GM23338 (cell line): ENCODE data around the gene UBE2E2. TPM values are rescaled to one million over a fixed set of nuclear protein-coding genes. Genes with fewer than 3 reads are reported as not detected.

Experiments
- ATAC-seq: fragments of 200-7000 bp; cut with Tn5 transposase; 3 replicates; pipeline ENCODE4 v1.9.1; 2020
- DNase-seq: peaks from one replicate; pipeline ENCODE4 v3.0.0-alpha.2; 2015; ENCODE audit warnings: low spot score
- H2AFZ ChIP-seq: fragments of 200-600 bp; sonication (generic); 2 replicates; pipeline ENCODE4 v1.8.0; 2016; ENCODE audit warnings: antibody characterized with exemption, mild to moderate bottlenecking, moderate library complexity
- H3F3A ChIP-seq: fragments of 200-600 bp; sonication (generic); replicated peaks from 2 replicates; pipeline ENCODE4 v1.8.0; 2017; ENCODE audit warnings: antibody characterized with exemption, mixed run types, low read depth
- H3K27ac ChIP-seq: fragments of 200-600 bp; sonication (generic); 2 replicates; pipeline ENCODE4 v1.6.1; 2016; ENCODE audit warnings: low read depth
- H3K27me3 ChIP-seq: fragments of 200-600 bp; sonication (generic); 2 replicates; pipeline ENCODE4 v1.8.0; 2016; ENCODE audit warnings: mild to moderate bottlenecking, mixed run types, moderate library complexity; ENCODE audit not compliant: insufficient read depth
- H3K36me3 ChIP-seq: fragments of 200-600 bp; sonication (generic); 2 replicates; pipeline ENCODE4 v1.8.0; 2016; ENCODE audit warnings: mild to moderate bottlenecking; ENCODE audit not compliant: insufficient read depth
- H3K4me1 ChIP-seq: fragments of 200-600 bp; sonication (generic); 2 replicates; pipeline ENCODE4 v1.8.0; 2016; ENCODE audit warnings: mild to moderate bottlenecking, moderate library complexity; ENCODE audit not compliant: insufficient read depth
- H3K4me2 ChIP-seq: fragments of 200-600 bp; sonication (generic); 2 replicates; pipeline ENCODE4 v1.7.1; 2017; ENCODE audit warnings: mixed run types
- H3K4me3 ChIP-seq: fragments of 200-600 bp; sonication (generic); 2 replicates; pipeline ENCODE4 v1.6.1; 2016; ENCODE audit warnings: mixed run types
- H3K79me2 ChIP-seq: fragments of 200-600 bp; sonication (generic); replicated peaks from 2 replicates; pipeline ENCODE4 v1.8.0; 2017; ENCODE audit warnings: mild to moderate bottlenecking; ENCODE audit not compliant: insufficient read depth
- H3K9me2 ChIP-seq: fragments of 200-600 bp; sonication (generic); 2 replicates; pipeline ENCODE4 v1.8.0; 2017; ENCODE audit not compliant: insufficient read depth
- H4K20me1 ChIP-seq: fragments of 200-600 bp; sonication (generic); replicated peaks from 2 replicates; pipeline ENCODE4 v1.8.0; 2017; ENCODE audit warnings: mild to moderate bottlenecking; ENCODE audit not compliant: insufficient read depth
- H3K27ac Mint-ChIP-seq: 2 replicates; pipeline ENCODE4 v1.8.0; 2020; ENCODE audit warnings: inconsistent platforms, mild to moderate bottlenecking, moderate library complexity, mixed read lengths
- H3K27me3 Mint-ChIP-seq: 3 replicates; pipeline ENCODE4 v1.8.0; 2022; ENCODE audit warnings: low read depth, mild to moderate bottlenecking, moderate library complexity, mixed read lengths, inconsistent platforms; ENCODE audit not compliant: insufficient read depth, poor library complexity
- H3K36me3 Mint-ChIP-seq: 3 replicates; pipeline ENCODE4 v1.8.0; 2021; ENCODE audit warnings: low read depth, mild to moderate bottlenecking, inconsistent platforms, moderate library complexity, mixed read lengths
- H3K4me1 Mint-ChIP-seq: 3 replicates; pipeline ENCODE4 v1.8.0; 2020; ENCODE audit warnings: mild to moderate bottlenecking, inconsistent platforms, mixed read lengths
- H3K4me3 Mint-ChIP-seq: 3 replicates; pipeline ENCODE4 v1.8.0; 2021; ENCODE audit warnings: moderate library complexity, mild to moderate bottlenecking, inconsistent platforms, mixed read lengths
- H3K9me3 Mint-ChIP-seq: 3 replicates; pipeline ENCODE4 v1.8.0; 2020; ENCODE audit warnings: moderate library complexity, mild to moderate bottlenecking, inconsistent platforms, mixed read lengths
- CREB1 ChIP-seq: fragments of 250-450 bp; sonication (Bioruptor Pico); IDR thresholded peaks from 2 replicates; pipeline ENCODE4 v1.5.0; 2020; ENCODE audit warnings: low read depth, mild to moderate bottlenecking, moderate library complexity
- CTCF ChIP-seq, 2 experiments: fragments of 200-600 bp in 1 of 2; sonication (generic) in 1 of 2; conservative IDR thresholded peaks; 2 replicates each; pipeline versions ENCODE4 v1.5.1 to v1.6.1; 2016 to 2017; ENCODE audit warnings: antibody characterized with exemption in 2 of 2, low read depth in 2 of 2, mild to moderate bottlenecking in 2 of 2, moderate library complexity in 1 of 2
- ETS1 ChIP-seq: IDR thresholded peaks from 2 replicates; pipeline ENCODE4 v1.6.1; 2016; ENCODE audit warnings: antibody characterized with exemption
- EZH2 ChIP-seq: fragments of 200-600 bp; sonication (generic); IDR thresholded peaks from one replicate; pipeline ENCODE4 v1.8.0; 2017; ENCODE audit warnings: antibody characterized with exemption, mild to moderate bottlenecking, low read depth; ENCODE audit not compliant: unreplicated experiment
- EZH2phosphoT487 ChIP-seq: fragments of 200-600 bp; sonication (generic); IDR thresholded peaks from one replicate; pipeline ENCODE4 v1.8.1; 2018; ENCODE audit warnings: antibody characterized with exemption; ENCODE audit not compliant: unreplicated experiment
- JUNB ChIP-seq: IDR thresholded peaks from one replicate; pipeline ENCODE4 v1.6.1; 2016; ENCODE audit warnings: antibody characterized with exemption; ENCODE audit not compliant: unreplicated experiment
- NANOG ChIP-seq: IDR thresholded peaks from 2 replicates; pipeline ENCODE4 v1.6.1; 2016; ENCODE audit warnings: antibody characterized with exemption, borderline replicate concordance
- POLR2AphosphoS5 ChIP-seq: IDR thresholded peaks from 2 replicates; pipeline ENCODE4 v1.6.1; 2016; ENCODE audit warnings: antibody characterized with exemption, low read depth
- STAT1 ChIP-seq: IDR thresholded peaks from one replicate; pipeline ENCODE4 v1.6.1; 2016; ENCODE audit warnings: antibody characterized with exemption; ENCODE audit not compliant: unreplicated experiment
- ZNF114 ChIP-seq: fragments of 250-450 bp; sonication (Bioruptor Pico); IDR thresholded peaks from 2 replicates; pipeline ENCODE4 v1.5.0; 2020; ENCODE audit warnings: mild to moderate bottlenecking, moderate library complexity
- ZNF331 ChIP-seq: fragments of 250-450 bp; sonication (Bioruptor Pico); IDR thresholded peaks from 2 replicates; pipeline ENCODE4 v1.5.0; 2020; ENCODE audit warnings: low read depth, mild to moderate bottlenecking, moderate library complexity
- ZNF462 ChIP-seq: fragments of 250-450 bp; sonication (Bioruptor Pico); IDR thresholded peaks from 2 replicates; pipeline ENCODE4 v1.5.0; 2020; ENCODE audit warnings: mild to moderate bottlenecking, moderate library complexity
- polyA plus RNA-seq: library from polyadenylated mRNA; unstranded; fragments of >200 nt; fragmentation: Nextera tagmentation; extraction: Ambion mirVana; gene quantifications from 2 replicates; pipeline ENCODE4 v1.2.1, GENCODE V29; 2016
- total RNA-seq: library from RNA; depleted of rRNA; stranded (reverse); fragments of >200 nt; shearing (Covaris generic); gene quantifications from 2 replicates; pipeline ENCODE4 v1.2.3, GENCODE V29; 2014

UBE2E2 gene
- total and polyA plus RNA-seq, 2 experiments from 2014 or later: 86.9 to 169 TPM

- H4K20me1 ChIP-seq: no peaks in the 10 kb centered on the region
- H2AFZ ChIP-seq: no peak overlapping the region
- peaks cover 42% of the 10 kb centered on the region for H3K36me3 Mint-ChIP-seq
- no peaks in the 10 kb centered on the region for H3K27me3 ChIP-seq
- H3K9me2 ChIP-seq: no peaks in the 10 kb centered on the region
- no peak overlapping the region for H3K4me2 ChIP-seq
- TF ChIP-seq EZH2phosphoT487: no peak
- H3K27me3 Mint-ChIP-seq: no peaks in the 10 kb centered on the region
- ATAC-seq (no peak), DNase-seq (no peak)
- no peak overlapping the region for H3K4me3 ChIP-seq
- H3K27ac ChIP-seq: no peak overlapping the region
- H3K4me1 ChIP-seq: peaks cover 19% of the 10 kb centered on the region
- no peaks in the 10 kb centered on the region for H3K79me2 ChIP-seq
- no peak overlapping the region for H3K4me3 Mint-ChIP-seq
- no peak overlapping the region for H3K27ac Mint-ChIP-seq
- peaks cover 43% of the 10 kb centered on the region for H3K9me3 Mint-ChIP-seq
- H3K36me3 ChIP-seq: no peaks in the 10 kb centered on the region
- H3K4me1 Mint-ChIP-seq: peaks cover 26% of the 10 kb centered on the region
- H3F3A ChIP-seq: no peaks in the 10 kb centered on the region
Measured at GRCh38 chr3:23484386-23484785, 281.3 kb downstream of the UBE2E2 start.

GRCh38 chr3:23485922-23486321 lies 282.8 kb downstream of the UBE2E2 start:
- Mint-ChIP-seq H3K36me3 (peaks cover 32% of the 10 kb centered on the region), H3K9me3 (peaks cover 31% of the 10 kb centered on the region), H3K27ac (no peak overlapping the region), H3K27me3 (no peaks in the 10 kb centered on the region), H3K4me3 (no peak overlapping the region), H3K4me1 (peaks cover 30% of the 10 kb centered on the region)
- Histone ChIP-seq H3K27ac (no peak overlapping the region), H3K9me2 (no peaks in the 10 kb centered on the region), H4K20me1 (no peaks in the 10 kb centered on the region), H3K4me2 (no peak overlapping the region), H3K79me2 (no peaks in the 10 kb centered on the region), H3F3A (no peaks in the 10 kb centered on the region), H2AFZ (no peak overlapping the region), H3K27me3 (no peaks in the 10 kb centered on the region), H3K4me1 (peaks cover 23% of the 10 kb centered on the region), H3K36me3 (no peaks in the 10 kb centered on the region), H3K4me3 (no peak overlapping the region)
- DNase-seq (no peak), ATAC-seq (no peak)
- no peak for TF ChIP-seq CTCF (conservative IDR thresholded peaks at IDR 0.05; ENCODE audit: low read depth in 2 of 2)
- no peak for TF ChIP-seq CREB1
- TF ChIP-seq JUNB: no peak
- no peak for TF ChIP-seq EZH2phosphoT487
- no peak for TF ChIP-seq ZNF462 (CRISPR knock-in tag)
- TF ChIP-seq ZNF331: no peak
- TF ChIP-seq EZH2: no peak
- TF ChIP-seq POLR2AphosphoS5: no peak
- TF ChIP-seq STAT1: no peak
- no peak for TF ChIP-seq ETS1
- TF ChIP-seq NANOG: no peak
- no peak for TF ChIP-seq ZNF114
